Spleen (tissue), 7 donors: ENCODE data around the gene PTPN7.

ENCODE experiments used
- POLR2A ChIP-seq, 3 donors: fragments of 450-650 bp; IDR thresholded peaks; one replicate each; pipeline ENCODE4 v1.5.1; 2017; ENCODE audit warnings: antibody characterized with exemption in 3 of 3, mild to moderate bottlenecking in 1 of 3
- POLR2AphosphoS5 ChIP-seq, 3 donors: sonication (generic); formaldehyde crosslinking; IDR thresholded peaks; one replicate each; pipeline ENCODE4 v1.5.1; 2017; ENCODE audit warnings: antibody characterized with exemption in 3 of 3
- TF ChIP-seq, protein P1 (sequence below), 11 experiments: fragments of 200-600 bp in 7 of 11; fragments of 450-650 bp in 4 of 11; sonication (generic) in 4 of 11; IDR thresholded peaks in 8 of 11; conservative IDR thresholded peaks in 3 of 11; 1 replicate in 7 of 11; 2 replicates in 4 of 11; pipeline versions ENCODE4 v1.4.0 to v1.8.0; 2016 to 2021; ENCODE audit warnings: antibody characterized with exemption in 11 of 11, inconsistent platforms in 4 of 11, mild to moderate bottlenecking in 1 of 11
- donor health status: DM: no; HTN: no; CAD: no; lungs with moderate emphysema.
- donor health status: DM: no; HTN: no; CAD: no.
- donor health status: DM: no; HTN: no; CAD: no.

DNA sequence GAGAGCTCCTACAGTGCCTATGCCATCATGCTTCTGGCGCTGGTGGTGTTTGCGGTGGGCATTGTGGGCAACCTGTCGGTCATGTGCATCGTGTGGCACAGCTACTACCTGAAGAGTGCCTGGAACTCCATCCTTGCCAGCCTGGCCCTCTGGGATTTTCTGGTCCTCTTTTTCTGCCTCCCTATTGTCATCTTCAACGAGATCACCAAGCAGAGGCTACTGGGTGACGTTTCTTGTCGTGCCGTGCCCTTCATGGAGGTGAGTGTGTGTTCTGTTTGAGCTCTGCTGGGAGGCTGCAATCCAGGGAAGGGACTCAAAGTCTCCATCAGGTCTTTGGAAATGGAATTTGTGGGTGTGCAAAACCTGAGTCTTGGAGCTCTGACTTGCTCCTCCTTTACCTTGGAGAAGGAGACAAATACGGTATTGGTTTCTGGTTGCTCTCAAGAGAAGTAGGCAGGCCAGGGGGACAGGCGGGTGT is 37.0 kb downstream of the PTPN7 start:
- TF ChIP-seq, protein P1, sequence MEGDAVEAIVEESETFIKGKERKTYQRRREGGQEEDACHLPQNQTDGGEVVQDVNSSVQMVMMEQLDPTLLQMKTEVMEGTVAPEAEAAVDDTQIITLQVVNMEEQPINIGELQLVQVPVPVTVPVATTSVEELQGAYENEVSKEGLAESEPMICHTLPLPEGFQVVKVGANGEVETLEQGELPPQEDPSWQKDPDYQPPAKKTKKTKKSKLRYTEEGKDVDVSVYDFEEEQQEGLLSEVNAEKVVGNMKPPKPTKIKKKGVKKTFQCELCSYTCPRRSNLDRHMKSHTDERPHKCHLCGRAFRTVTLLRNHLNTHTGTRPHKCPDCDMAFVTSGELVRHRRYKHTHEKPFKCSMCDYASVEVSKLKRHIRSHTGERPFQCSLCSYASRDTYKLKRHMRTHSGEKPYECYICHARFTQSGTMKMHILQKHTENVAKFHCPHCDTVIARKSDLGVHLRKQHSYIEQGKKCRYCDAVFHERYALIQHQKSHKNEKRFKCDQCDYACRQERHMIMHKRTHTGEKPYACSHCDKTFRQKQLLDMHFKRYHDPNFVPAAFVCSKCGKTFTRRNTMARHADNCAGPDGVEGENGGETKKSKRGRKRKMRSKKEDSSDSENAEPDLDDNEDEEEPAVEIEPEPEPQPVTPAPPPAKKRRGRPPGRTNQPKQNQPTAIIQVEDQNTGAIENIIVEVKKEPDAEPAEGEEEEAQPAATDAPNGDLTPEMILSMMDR (IDR thresholded peaks at IDR 0.05 in 8 of 11, conservative IDR thresholded peaks at IDR 0.05 in 3 of 11): no peak
- no peak for TF ChIP-seq POLR2A (IDR thresholded peaks at IDR 0.05)
- no peak for TF ChIP-seq POLR2AphosphoS5 (IDR thresholded peaks at IDR 0.05)
